Hepatic stellate cell (primary cell): Measurements from ENCODE around the gene RNF11.
A peak's percentile ranks its signal among the peaks of the same experiment; 100 is the strongest.

Experiments
- DNase-seq: peaks from one replicate; pipeline ENCODE4 v3.0.0; 2011; ENCODE audit warnings: low spot score

The RNF11 gene

GRCh38 chr1:51313961-51314777, 78.1 kb downstream of the RNF11 start:
- peak; percentile 60 for DNase-seq

GRCh38 chr1:51314974-51315373, 78.9 kb downstream of the RNF11 start:
- no peak for DNase-seq

DNA sequence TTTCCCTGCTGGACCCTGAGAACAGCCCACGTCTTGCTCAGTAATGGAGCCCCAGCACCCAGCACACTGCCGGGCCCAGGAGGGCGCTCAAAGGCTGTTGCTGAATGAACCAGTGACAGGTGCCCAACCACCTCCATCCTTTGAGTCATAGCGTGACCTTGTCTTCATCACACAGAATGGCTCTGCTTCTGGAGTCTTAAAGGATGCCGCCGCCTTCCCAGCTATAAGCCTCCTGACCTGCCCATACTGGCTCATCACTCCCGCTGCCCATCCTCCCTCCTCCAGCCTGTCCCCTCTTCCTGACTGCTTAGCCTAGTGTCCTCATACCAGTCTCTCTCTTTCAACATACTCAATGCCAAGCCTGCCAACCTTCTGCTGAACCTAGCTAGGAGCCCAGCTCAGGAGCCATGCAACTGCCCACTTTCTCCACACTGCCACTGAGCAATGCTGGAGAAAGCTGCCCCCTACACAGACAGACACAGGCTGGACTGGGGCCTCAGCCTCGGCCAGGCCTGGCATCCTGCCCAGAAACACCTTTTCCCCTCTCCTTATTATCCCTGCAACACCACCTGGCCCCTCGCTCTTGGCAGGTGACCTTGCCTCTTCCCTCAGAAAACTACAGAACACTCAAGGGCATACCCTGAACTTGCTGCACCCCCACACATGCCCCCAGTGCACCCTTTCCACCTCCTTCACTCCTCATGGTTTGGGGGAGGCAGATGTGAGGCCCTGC, 80.2 kb downstream of the RNF11 start:
- DNase-seq: no peak

DNA sequence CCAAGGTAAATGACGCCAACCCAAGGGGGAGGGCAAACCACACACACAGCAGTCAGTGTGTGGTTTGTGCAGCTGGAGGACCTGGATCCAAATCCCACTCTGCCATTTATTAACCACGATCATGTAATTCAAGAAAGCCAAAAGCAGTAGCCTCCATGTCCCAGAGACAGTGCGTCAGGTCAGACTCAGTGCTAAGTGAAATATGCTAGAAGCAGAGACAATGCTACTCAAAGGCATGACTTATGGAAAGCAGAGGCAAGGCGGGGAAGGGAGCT, 80.7 kb downstream of the RNF11 start:
- no peak for DNase-seq

- DNase-seq: no peak
Observed at GRCh38 chr1:51317798-51318197, 81.7 kb downstream of the RNF11 start.

DNA sequence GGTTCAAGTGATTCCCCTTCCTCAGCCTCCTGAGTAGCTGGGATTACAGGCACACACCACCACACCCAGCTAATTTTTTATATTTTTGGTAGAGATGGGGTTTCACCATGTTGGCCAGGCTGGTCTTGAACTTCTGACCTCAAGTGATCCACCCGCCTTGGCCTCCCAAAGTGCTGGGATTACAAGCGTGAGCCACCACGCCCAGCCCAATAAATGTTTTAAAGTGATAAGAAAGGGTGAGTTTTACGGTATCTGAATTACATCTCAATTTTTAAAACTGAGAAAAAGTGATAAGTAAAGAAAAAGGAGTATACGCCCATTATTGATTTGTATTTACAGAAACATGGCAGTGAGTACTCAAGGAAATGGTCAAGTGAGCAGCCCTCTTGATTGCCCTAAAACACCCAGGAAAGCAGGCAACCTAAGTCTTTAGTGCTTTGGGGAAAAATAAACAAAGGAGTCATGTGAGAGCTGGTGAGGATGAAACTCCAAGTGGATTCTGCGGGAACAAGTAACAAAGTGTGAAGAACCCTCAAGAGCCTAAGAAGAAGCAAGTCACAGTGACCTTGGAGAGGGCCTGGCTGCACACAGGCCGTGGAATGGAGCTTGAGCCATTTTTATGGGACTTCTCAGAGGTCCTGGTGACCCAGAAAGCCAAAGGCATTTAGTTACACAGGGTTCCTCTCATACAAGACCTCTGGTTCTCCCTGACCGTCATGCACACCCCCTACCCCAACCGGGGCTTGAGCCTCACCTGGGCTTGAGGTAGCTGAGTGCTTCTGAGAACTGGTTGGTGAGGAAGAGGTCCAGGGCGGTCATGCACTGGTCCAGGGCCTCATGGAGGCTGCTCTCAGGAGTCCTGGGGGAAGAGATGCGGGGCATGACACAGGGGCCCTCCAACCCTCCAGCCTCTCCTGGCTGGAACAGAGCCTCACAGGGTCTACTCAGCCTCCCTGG, 85.2 kb downstream of the RNF11 start:
- DNase-seq: no peak

- DNase-seq: no peak
Observed at GRCh38 chr1:51321924-51322280, 85.8 kb downstream of the RNF11 start.

DNA sequence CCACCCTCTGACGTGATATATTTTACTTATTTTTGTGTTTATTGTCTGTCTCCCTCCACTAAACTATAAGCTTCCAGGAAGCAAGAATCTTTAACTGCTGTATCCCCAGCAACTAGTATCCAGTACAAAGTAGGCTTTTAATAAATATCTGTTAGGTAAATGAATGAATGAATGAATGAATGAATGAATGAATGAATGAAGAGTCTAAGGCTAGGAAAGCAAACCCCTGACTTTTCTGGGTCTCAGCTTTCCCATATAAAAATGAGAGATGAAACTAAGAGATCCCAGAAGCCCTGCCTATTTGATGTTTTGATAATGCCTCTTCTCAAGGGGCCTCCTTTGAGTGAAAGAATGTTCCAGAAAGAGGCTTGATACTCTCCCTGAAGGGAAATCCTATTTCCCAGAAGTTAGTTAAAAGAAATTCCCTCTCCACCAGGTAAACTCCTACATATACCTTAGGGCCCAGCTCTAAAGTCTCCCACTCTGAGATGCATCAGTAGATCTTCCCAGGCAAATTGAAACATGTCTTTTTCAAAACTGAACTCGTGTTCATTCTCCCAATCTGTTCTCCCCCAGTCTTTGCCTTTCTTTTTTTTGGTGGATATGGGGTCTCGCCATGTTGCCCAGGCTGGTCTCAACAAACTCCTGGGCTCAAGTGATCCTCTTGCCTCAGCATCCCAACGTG, 86.5 kb downstream of the RNF11 start:
- DNase-seq: no peak
